Measurements from ENCODE around the gene TMEM184B.

The TMEM184B gene

DNA sequence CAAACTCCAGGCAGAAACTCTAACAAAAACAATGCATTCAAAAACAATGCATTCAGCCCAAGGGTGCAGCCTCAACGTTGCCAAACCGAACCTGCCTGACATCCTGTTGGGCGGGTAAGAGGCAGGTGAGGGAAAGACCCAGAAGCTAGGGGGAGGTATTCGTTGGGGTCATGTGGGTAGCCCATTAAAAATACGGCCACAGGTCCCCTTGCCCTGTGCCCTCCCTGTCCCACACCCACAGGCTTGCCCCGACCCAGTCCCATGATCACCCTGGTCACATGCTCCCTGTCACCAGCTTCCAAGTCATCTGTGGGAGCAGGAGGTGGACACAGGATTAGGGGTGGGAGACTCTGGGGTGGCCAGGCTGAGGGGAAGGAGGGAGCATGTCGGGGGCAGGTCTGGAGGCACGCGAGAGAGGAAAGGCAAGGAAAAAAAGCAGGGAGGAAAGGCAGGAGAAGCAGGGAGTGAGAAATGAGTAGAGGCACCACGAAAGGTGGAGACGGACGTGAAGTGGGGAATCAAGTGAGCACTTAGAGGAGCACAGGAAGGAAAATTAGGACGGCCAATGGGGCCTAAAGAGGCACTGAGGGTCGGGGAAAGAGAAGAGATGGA, 91.9 kb downstream of the TMEM184B start:
- TF ChIP-seq, protein P1, sequence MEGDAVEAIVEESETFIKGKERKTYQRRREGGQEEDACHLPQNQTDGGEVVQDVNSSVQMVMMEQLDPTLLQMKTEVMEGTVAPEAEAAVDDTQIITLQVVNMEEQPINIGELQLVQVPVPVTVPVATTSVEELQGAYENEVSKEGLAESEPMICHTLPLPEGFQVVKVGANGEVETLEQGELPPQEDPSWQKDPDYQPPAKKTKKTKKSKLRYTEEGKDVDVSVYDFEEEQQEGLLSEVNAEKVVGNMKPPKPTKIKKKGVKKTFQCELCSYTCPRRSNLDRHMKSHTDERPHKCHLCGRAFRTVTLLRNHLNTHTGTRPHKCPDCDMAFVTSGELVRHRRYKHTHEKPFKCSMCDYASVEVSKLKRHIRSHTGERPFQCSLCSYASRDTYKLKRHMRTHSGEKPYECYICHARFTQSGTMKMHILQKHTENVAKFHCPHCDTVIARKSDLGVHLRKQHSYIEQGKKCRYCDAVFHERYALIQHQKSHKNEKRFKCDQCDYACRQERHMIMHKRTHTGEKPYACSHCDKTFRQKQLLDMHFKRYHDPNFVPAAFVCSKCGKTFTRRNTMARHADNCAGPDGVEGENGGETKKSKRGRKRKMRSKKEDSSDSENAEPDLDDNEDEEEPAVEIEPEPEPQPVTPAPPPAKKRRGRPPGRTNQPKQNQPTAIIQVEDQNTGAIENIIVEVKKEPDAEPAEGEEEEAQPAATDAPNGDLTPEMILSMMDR (IDR thresholded peaks at IDR 0.05) = no peak
- no peak for TF ChIP-seq ZFX (IDR thresholded peaks at IDR 0.05; ENCODE audit: borderline replicate concordance)

DNA sequence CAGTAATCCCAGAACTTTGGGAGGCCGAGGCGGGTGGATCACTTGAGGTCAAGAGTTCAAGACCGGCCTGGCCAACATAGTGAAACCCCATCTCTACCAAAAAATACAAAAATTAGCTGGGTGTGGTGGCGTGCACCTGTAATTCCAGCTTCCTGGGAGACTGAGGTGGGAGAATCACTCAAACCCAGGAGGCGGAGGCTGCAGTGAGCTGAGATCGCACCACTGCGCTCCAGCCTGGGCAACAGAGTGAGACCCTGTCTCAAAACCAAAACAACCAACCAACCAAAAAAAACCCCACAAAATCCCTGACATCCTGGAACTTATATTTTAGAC, 94.2 kb downstream of the TMEM184B start:
- peak overlapping the region; percentile 98 for H3K27ac ChIP-seq

More for the DNA sequence above, 91.9 kb downstream of the TMEM184B start:
- peak overlapping the region; percentile 98 for H3K27ac ChIP-seq

DNA sequence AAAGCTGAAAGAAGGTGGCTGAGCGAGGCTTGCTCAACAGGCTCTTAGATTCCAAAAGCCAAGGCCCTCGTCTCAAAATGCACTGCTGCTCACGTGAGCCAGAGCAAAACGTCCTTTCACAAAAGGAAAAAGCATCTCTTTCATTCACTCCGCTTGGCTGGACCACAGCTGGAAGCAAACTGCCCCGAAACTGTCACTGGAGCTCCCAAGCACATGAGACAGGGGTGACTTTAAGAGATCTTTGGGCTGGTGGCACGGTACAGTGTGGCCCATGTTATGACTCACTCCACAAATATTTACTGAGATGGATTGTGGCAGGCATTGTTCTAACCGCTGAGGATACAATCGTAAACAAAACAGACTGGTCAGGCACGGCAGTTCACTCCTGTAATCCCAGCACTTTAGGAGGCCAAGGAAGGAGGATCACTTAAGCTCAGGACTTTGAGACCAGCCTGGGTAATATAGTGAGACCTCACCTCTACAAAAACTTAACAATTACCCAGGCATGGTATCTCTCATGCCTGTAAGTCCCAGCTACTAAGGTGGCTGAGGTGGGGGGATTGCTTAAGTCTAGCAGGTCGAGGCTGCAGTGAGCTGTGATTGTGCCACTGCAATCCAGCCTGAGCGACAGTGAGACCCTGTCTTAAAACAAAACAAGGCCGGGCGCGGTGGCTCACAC, 94.7 kb downstream of the TMEM184B start:
- TF ChIP-seq, protein P1 (IDR thresholded peaks at IDR 0.05) = no peak
- no peak for TF ChIP-seq ZFX (IDR thresholded peaks at IDR 0.05; ENCODE audit: borderline replicate concordance)
- peak overlapping the region; percentile 98 for H3K27ac ChIP-seq

DNA sequence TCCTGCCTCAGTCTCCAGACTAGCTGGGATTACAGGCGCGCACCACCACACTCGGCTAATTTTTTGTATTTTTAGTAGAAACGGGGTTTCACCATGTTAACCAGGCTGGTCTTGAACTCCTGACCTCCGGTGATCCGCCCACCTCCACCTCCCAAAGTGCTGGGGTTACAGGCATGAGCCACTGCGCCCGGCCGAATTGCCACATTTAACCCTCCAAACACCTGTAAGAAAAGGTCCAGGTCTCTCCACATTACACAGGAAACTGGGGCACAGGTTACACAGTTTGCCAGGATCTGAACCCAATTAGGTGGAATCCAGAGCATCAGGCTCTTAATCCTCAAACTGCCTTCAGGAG, 95.3 kb downstream of the TMEM184B start:
- peak overlapping the region; percentile 98 for H3K27ac ChIP-seq

DNA sequence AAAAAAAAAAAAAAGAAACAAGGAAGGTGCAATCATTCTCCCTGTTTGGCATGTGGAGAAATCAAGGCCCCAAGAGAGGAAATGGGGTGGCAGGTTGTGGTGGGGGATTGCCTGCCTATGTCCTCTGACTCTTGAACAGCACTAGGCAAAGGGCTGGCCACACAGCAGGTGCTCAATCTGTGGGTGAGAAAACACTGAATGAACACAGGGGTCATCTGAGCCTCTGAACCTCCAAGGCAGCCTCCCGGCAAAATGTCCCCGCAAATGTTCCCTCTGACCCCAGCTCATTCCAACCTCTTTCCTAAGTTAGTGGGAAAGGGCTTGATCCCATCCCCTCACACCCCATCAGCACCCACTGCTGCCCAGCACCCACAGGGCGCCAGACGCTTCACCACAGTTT, 95.8 kb downstream of the TMEM184B start:
- peak overlapping the region; percentile 98 for H3K27ac ChIP-seq
- no peak for TF ChIP-seq ZFX (IDR thresholded peaks at IDR 0.05; ENCODE audit: borderline replicate concordance)
- TF ChIP-seq, protein P1 (IDR thresholded peaks at IDR 0.05) = no peak

DNA sequence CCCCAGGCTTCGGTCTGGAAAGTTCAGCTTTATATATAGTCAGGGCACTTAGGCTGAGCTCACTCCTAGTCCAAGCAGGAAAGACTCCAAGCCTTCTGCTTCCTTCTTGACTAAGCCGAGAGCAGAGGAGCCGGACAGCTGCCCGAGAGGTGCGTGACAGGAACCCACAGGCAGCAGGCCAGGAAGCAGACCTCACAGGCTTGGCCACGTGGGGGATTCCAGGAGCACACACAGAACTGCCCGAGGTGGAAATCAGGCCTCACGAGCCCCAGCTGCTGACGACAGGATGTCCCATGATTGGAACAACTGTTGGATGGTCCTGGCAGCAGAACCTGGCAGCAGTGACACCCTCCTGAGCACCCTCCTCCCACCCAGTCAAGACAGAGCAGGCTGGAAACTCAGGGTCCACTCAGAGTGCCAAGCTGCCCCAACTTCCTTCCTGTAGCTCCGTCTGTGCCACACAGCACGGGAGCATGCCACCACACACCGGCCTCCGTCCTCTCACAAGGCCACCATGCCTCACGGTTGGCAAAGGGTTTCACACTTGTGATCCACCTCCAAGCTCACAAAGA, 96.6 kb downstream of the TMEM184B start:
- TF ChIP-seq, protein P1 (IDR thresholded peaks at IDR 0.05) = no peak
- TF ChIP-seq ZFX (IDR thresholded peaks at IDR 0.05; ENCODE audit: borderline replicate concordance) = no peak
- peak overlapping the region; percentile 98 for H3K27ac ChIP-seq

DNA sequence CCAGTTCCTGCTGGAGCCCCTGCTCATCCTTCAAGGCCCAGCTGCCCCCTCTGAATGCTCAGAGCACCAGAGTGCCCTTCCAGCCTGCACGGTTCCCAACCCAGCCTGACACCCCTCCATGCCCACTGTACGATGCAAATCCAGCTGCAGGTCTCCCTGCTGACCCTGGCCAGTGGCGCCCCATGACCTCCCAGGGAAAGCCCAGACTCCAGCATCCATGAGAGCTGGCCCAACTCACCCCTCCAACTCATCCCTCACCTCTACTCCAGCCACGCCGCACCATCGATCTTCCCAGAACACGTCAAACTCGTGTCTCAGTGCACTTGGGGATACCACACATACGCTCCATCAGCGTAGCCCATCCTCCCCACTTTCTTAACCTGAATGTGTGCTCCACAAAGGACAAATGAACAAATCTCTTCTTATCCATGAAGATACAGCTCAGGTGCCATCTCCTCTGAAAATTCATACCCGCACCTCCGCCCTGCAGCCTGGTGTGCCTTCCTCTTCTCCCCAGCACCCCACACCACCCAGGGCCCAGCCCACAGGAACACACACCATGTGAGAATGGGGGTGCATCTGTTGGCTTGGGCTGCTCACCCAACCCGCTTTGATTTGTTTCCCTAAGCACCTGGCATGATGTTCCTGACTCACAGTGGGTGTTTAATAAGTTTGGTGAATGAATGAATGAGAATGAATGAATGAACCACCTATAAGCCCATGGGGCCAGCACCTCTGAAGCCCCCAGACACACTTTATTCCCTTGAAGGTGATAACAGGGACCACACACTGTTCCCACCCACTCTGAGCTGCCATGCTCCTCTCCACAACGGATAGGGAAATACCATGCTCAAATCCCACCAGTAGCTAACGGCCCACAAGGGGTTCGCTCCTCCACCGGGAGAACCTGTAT, 97.3 kb downstream of the TMEM184B start:
- no peak for TF ChIP-seq ZFX (IDR thresholded peaks at IDR 0.05; ENCODE audit: borderline replicate concordance)
- TF ChIP-seq, protein P1 (IDR thresholded peaks at IDR 0.05) = no peak
- peak overlapping the region; percentile 98; the same call in 1 of the 2 replicates for H3K27ac ChIP-seq

DNA sequence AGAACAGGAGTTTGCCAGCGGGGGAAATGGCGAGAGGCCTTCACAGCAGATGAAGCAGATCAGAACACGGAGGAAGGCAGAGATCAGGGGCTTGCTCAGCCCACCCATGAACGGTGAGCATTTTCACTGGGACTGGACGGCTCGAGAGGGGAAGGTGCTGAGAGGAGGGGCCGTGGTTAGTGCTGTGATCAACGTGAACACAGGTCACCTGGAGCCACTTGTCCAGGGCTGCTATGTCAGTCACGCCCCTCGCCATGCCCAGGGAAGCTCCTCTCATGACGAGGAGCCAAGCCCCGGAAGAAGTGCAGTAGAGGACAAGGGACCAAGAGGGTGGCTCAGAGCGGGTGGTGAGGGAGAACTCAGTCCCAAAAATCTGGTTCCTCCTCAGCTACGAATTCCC, 98.2 kb downstream of the TMEM184B start:
- no peak for TF ChIP-seq ZFX (IDR thresholded peaks at IDR 0.05; ENCODE audit: borderline replicate concordance)
- TF ChIP-seq, protein P1 (IDR thresholded peaks at IDR 0.05) = no peak
- no peak overlapping the region for H3K27ac ChIP-seq
